ENCODE data around the gene HECW1.

GRCh38 chr7:43104874-43105520 lies 7.5 kb upstream of the HECW1 start:
- TF ChIP-seq CTCF (optimal IDR thresholded peaks at IDR 0.05 in 1 of 3, IDR thresholded peaks at IDR 0.05 in 1 of 3, conservative IDR thresholded peaks at IDR 0.05 in 1 of 3; ENCODE audit: extremely low read depth in 1 of 3, insufficient read depth in 2 of 3, low read length in 3 of 3) = no peak
- TF ChIP-seq EZH2 (IDR thresholded peaks at IDR 0.05; ENCODE audit: low read length) = no peak

Measured in keratinocyte (primary cell).